Loucy (cell line): ENCODE data around the gene THOC6.

Source experiments
- H2AFZ ChIP-seq: fragments of 200-600 bp; sonication (generic); 2 replicates; pipeline ENCODE4 v1.6.0; 2016; ENCODE audit warnings: antibody characterized with exemption, mild to moderate bottlenecking, low read length, moderate library complexity
- H3F3A ChIP-seq: fragments of 200-600 bp; 2 replicates; pipeline ENCODE4 v1.6.0; 2016; ENCODE audit warnings: antibody characterized with exemption, low read depth, mild to moderate bottlenecking
- H3K27me3 ChIP-seq: fragments of 200-600 bp; sonication (generic); 2 replicates; pipeline ENCODE4 v1.6.1; 2014; ENCODE audit warnings: low read length, mild to moderate bottlenecking; ENCODE audit not compliant: insufficient read depth, poor library complexity, severe bottlenecking
- H3K36me3 ChIP-seq: fragments of 200-600 bp; sonication (generic); 2 replicates; pipeline ENCODE4 v1.6.1; 2016; ENCODE audit warnings: low read length; ENCODE audit not compliant: insufficient read depth
- H3K4me1 ChIP-seq: fragments of 200-600 bp; sonication (generic); 2 replicates; pipeline ENCODE4 v1.5.1; 2014; ENCODE audit warnings: low read length, mild to moderate bottlenecking; ENCODE audit not compliant: insufficient read depth, poor library complexity, severe bottlenecking
- H3K4me2 ChIP-seq: fragments of 200-600 bp; sonication (generic); 2 replicates; pipeline ENCODE4 v1.6.0; 2014; ENCODE audit warnings: antibody characterized with exemption, low read length, low read depth, mild to moderate bottlenecking; ENCODE audit not compliant: poor library complexity, severe bottlenecking
- H3K4me3 ChIP-seq: fragments of 200-600 bp; sonication (generic); 2 replicates; pipeline ENCODE4 v1.5.1; 2014; ENCODE audit warnings: low read length, mild to moderate bottlenecking, mixed read lengths; ENCODE audit not compliant: poor library complexity, severe bottlenecking
- H3K79me2 ChIP-seq: fragments of 200-600 bp; sonication (generic); 2 replicates; pipeline ENCODE4 v1.6.1; 2014; ENCODE audit warnings: low read length; ENCODE audit not compliant: insufficient read depth
- H3K9ac ChIP-seq: fragments of 200-600 bp; sonication (generic); 2 replicates; pipeline ENCODE4 v1.6.0; 2014; ENCODE audit warnings: mild to moderate bottlenecking, low read depth, low read length, moderate library complexity; ENCODE audit not compliant: poor library complexity, severe bottlenecking
- H3K9me2 ChIP-seq: fragments of 200-600 bp; sonication (generic); replicated peaks from 2 replicates; pipeline ENCODE4 v1.6.1; 2016; ENCODE audit warnings: low read depth, low read length, mixed read lengths
- H3K9me3 ChIP-seq: fragments of 200-600 bp; sonication (generic); 2 replicates; pipeline ENCODE4 v1.6.1; 2014; ENCODE audit warnings: mild to moderate bottlenecking, antibody characterized with exemption, low read length, low read depth; ENCODE audit not compliant: insufficient read depth
- H4K20me1 ChIP-seq: fragments of 200-600 bp; sonication (generic); 2 replicates; pipeline ENCODE4 v1.6.0; 2014; ENCODE audit warnings: antibody characterized with exemption, low read length, mild to moderate bottlenecking; ENCODE audit not compliant: insufficient read depth, poor library complexity, severe bottlenecking
- CTCF ChIP-seq: fragments of 200-600 bp; sonication (generic); conservative IDR thresholded peaks from 2 replicates; pipeline ENCODE4 v1.5.1; 2014; ENCODE audit warnings: mild to moderate bottlenecking, antibody characterized with exemption, low read length
- EZH2phosphoT487 ChIP-seq: fragments of 200-600 bp; IDR thresholded peaks from 2 replicates; pipeline ENCODE4 v1.6.1; 2018; ENCODE audit warnings: antibody characterized with exemption, mild to moderate bottlenecking, moderate library complexity, borderline replicate concordance

Gene THOC6

GRCh38 chr16:3056336-3057180 is 32.7 kb downstream of the THOC6 start:
- Histone ChIP-seq H3K4me2 (peak overlapping the region; percentile 63), H3K27me3 (no peaks in the 10 kb centered on the region), H3K79me2 (peaks cover 18% of the 10 kb centered on the region; the same call in 1 of the 2 replicates), H2AFZ (no peak overlapping the region), H3K9me3 (no peaks in the 10 kb centered on the region), H4K20me1 (peaks cover 8% of the 10 kb centered on the region), H3K4me3 (no peak overlapping the region), H3K4me1 (peaks cover 10% of the 10 kb centered on the region), H3K36me3 (no peaks in the 10 kb centered on the region), H3F3A (no peaks in the 10 kb centered on the region), H3K9ac (no peak overlapping the region), H3K9me2 (no peaks in the 10 kb centered on the region)
- TF ChIP-seq CTCF (no peak), EZH2phosphoT487 (no peak)

DNA sequence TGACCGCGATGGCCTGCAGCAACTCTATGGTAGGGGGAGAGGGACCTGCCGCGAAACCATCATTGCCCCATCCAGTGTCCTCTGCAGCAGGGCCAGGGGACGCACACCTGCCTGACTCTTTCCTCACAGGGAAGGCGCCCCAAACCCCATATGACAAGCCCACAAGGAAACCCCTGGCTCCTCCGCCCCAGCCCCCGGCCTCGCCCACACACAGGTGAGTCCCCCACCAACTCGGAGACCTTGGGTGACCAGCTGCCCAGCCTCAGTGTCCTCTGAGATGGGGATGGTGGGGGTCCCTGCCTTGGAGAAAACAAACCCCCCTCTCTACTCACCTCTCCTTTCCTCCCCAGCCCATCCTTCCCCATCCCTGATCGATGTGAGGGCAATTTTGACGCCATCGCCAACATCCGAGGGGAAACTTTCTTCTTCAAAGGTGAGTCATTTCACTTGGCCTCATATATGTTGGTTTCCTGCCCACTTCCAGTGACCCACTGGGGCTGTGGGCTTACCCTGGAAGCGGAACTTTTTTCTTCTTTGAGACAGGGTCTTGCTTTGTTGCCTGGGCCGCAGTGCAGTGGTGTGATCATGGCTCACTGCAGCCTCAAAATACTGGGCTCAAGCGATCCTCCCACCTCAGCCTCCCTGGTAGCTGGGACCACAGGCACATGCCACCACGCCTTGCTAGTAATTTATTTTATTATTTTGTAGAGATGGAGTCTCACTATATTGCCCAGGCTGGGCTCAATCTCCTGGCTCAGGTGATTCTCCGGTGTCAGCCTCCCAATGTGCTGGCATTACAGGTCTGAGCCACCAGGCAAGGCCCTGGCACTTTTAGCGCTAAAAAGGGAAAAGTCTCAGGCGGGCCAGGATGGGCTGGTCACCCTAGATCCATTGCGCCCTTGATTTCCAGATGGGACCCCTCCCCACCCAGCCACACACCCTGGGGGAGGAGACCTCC is 33.6 kb downstream of the THOC6 start:
- H3K9me3 ChIP-seq, result no peaks in the 10 kb centered on the region
- no peaks in the 10 kb centered on the region for H3K9me2 ChIP-seq
- H3F3A ChIP-seq, result no peaks in the 10 kb centered on the region
- H3K4me1 ChIP-seq, result peaks cover 10% of the 10 kb centered on the region
- H3K4me2 ChIP-seq, result peak overlapping the region; percentile 63
- H3K79me2 ChIP-seq, result peaks cover 18% of the 10 kb centered on the region; the same call in 1 of the 2 replicates
- peaks cover 8% of the 10 kb centered on the region for H4K20me1 ChIP-seq
- H3K4me3 ChIP-seq, result peak overlapping the region; percentile 82
- peak overlapping the region; percentile 88 for H3K9ac ChIP-seq
- no peaks in the 10 kb centered on the region for H3K27me3 ChIP-seq
- no peak overlapping the region for H2AFZ ChIP-seq
- no peak for TF ChIP-seq CTCF
- no peak for TF ChIP-seq EZH2phosphoT487
- H3K36me3 ChIP-seq, result no peaks in the 10 kb centered on the region

- Histone ChIP-seq H3K4me1 (peaks cover 10% of the 10 kb centered on the region), H3F3A (no peaks in the 10 kb centered on the region), H2AFZ (peak overlapping the region; percentile 70), H4K20me1 (peaks cover 8% of the 10 kb centered on the region), H3K4me3 (peak overlapping the region; percentile 82), H3K36me3 (no peaks in the 10 kb centered on the region), H3K79me2 (peaks cover 18% of the 10 kb centered on the region; the same call in 1 of the 2 replicates), H3K9me3 (no peaks in the 10 kb centered on the region), H3K27me3 (no peaks in the 10 kb centered on the region), H3K9ac (peak overlapping the region; percentile 88), H3K9me2 (no peaks in the 10 kb centered on the region), H3K4me2 (peak overlapping the region; percentile 63)
- TF ChIP-seq CTCF (no peak), EZH2phosphoT487 (no peak)
These were observed 34.5 kb downstream of the THOC6 start for GRCh38 chr16:3058139-3059030.
